ENCODE results near the gene IL2RA.

IL2RA gene

GRCh38 chr10:5978230-5978489 lies 84.0 kb downstream of the IL2RA start:
- no peak for DNase-seq (ENCODE audit: low read depth)
- peak overlapping the region; percentile 32 for H3K4me3 ChIP-seq (ENCODE audit: low read length)
- no peak for TF ChIP-seq CTCF (conservative IDR thresholded peaks at IDR 0.05; ENCODE audit: low read depth, low read length)

DNA sequence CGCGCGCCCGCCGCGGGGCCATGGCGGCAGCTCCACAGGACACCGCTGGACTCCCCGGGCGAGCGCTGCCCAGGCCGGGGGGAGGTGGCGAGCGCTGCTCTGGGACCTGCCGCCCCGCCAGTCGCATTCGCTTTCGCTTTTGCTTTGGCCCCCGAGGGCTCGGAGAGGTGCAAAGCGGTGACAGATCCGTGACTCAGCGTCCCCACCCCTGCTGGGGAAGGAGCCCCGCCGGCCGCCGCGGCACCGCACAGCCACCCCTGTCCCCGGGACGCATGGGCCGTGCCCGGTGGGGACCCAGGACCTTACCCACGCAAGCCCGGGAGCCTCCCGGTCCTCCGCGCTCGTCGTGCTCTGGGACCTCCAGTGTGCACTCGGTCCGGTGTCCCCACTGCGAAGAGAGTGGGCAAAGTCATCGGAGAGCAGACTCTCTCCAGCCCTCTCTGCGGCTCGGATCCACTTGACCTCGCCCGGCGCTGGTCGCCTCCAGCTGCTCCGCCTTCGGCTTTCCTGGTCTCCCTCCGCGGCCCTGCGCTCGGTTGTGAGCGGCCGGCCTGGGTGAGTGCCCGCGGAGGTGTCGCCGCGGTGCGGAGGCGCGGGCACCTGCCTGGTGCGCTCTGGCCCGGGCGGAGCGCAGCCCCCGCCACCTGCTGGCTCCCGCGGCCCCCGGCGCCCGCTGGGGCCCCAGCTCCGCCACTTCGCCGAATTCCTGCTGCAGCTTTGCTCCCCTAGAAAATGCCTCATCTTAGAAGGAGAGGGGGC lies 84.5 kb downstream of the IL2RA start, which contains the start of gene IL15RA:
IL15RA (minus strand) TSS at position 73 of the 759 bp plus-strand sequence; CDS start at position 22, 51 bp downstream.
- H3K4me3 ChIP-seq (ENCODE audit: low read length) = peak within 1 kb of the TSS; percentile 67
- no peak for TF ChIP-seq CTCF (conservative IDR thresholded peaks at IDR 0.05; ENCODE audit: low read depth, low read length)
- no peak for DNase-seq (ENCODE audit: low read depth)

- H3K4me3 ChIP-seq (ENCODE audit: low read length) = peak overlapping the region; percentile 67
- no peak for DNase-seq (ENCODE audit: low read depth)
- no peak for TF ChIP-seq CTCF (conservative IDR thresholded peaks at IDR 0.05; ENCODE audit: low read depth, low read length)
These were observed 85.4 kb downstream of the IL2RA start for GRCh38 chr10:5976512-5977470.

- H3K4me3 ChIP-seq (ENCODE audit: low read length) = no peak overlapping the region
- DNase-seq (ENCODE audit: low read depth) = no peak
- TF ChIP-seq CTCF (conservative IDR thresholded peaks at IDR 0.05; ENCODE audit: low read depth, low read length) = no peak
These were observed 86.3 kb downstream of the IL2RA start for GRCh38 chr10:5975641-5976473.

DNA sequence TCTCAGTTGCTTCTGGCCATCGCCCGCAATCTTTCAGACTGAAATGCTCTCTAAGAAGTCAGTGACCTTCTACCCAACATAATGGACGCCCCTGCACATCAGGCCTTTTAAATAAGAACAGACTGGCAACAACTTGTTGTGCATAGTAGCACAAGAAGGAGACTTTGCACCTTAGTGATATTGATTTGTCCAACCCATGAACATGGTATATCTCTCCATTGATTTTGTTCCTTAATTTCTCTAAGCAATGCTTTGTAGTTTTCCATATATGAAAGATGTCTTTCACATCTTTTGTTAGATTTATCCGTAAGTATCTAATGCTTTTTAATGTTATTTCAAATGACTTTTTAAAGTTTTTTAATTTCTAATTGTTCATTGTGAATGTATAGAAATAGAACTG lies 89.1 kb downstream of the IL2RA start:
- TF ChIP-seq CTCF (conservative IDR thresholded peaks at IDR 0.05; ENCODE audit: low read depth, low read length) = no peak
- no peak for DNase-seq (ENCODE audit: low read depth)
- H3K4me3 ChIP-seq (ENCODE audit: low read length) = no peak overlapping the region

- H3K4me3 ChIP-seq (ENCODE audit: low read length) = no peak overlapping the region
- no peak for TF ChIP-seq CTCF (conservative IDR thresholded peaks at IDR 0.05; ENCODE audit: low read depth, low read length)
- no peak for DNase-seq (ENCODE audit: low read depth)
These were observed 90.3 kb downstream of the IL2RA start for GRCh38 chr10:5971886-5972285.
